ENCODE results near the gene YIPF6. TPM values are rescaled to one million over a fixed set of nuclear protein-coding genes. Genes with fewer than 3 reads are reported as not detected.
A peak's percentile ranks its signal among the peaks of the same experiment; 100 is the strongest.
"Not testable (repeated sequence)": the region's sequence is repeated elsewhere in the genome, so short reads cannot be mapped to it uniquely, and the experiment has no call there.

Gene YIPF6
- total and polyA plus RNA-seq, 10 donors: 3.0 to 31.3 (median 25.8) TPM

GRCh38 chrX:68492583-68492982 lies 6.3 kb upstream of the YIPF6 start:
- no peaks in the 10 kb centered on the region for H3K36me3 ChIP-seq
- H3K27me3 ChIP-seq (replicated peaks in 1 of 7): no peaks in the 10 kb centered on the region
- intact Hi-C loops (cut with DNase I; ENCODE audit: low total_unique reads): no loop called here
- 65 to 96% (median 87%) methylated on average over 2 of the region's 2 CpGs for WGBS, 5 donors
- H3K9me3 ChIP-seq: no peaks in the 10 kb centered on the region
- no peak overlapping the region for H3K4me3 ChIP-seq
- no peaks in the 10 kb centered on the region for H3K4me1 ChIP-seq
- DNase-seq: no peak
- TF ChIP-seq POLR2A (IDR thresholded peaks at IDR 0.05) (no peak), POLR2AphosphoS5 (IDR thresholded peaks at IDR 0.05) (no peak), CTCF (IDR thresholded peaks at IDR 0.05 in 8 of 11, conservative IDR thresholded peaks at IDR 0.05 in 3 of 11) (no peak)
- no peak overlapping the region for H3K27ac ChIP-seq

- WGBS, 5 donors: 93 to 100% (median 100%) methylated on average over 2 of the region's 2 CpGs
- H3K36me3 ChIP-seq; DNase-seq; intact Hi-C loops (cut with DNase I; ENCODE audit: low total_unique reads); H3K27me3 ChIP-seq (replicated peaks in 1 of 7); H3K4me3 ChIP-seq; H3K9me3 ChIP-seq; H3K27ac ChIP-seq; H3K4me1 ChIP-seq: not testable (repeated sequence)
These were observed 5.1 kb upstream of the YIPF6 start for GRCh38 chrX:68493776-68494175.

- peak overlapping the region; percentile 88 to 95 (median 94) for H3K27ac ChIP-seq
- peaks cover 0 to 1% (median 0%) of the 10 kb centered on the region in 6 donors for H3K36me3 ChIP-seq
- no peak for DNase-seq
- peak overlapping the region; percentile 50 to 78 (median 57) for H3K4me3 ChIP-seq
- H3K27me3 ChIP-seq (replicated peaks in 1 of 7): no peaks in the 10 kb centered on the region
- no peak for TF ChIP-seq POLR2A (IDR thresholded peaks at IDR 0.05)
- TF ChIP-seq CTCF (IDR thresholded peaks at IDR 0.05 in 8 of 11, conservative IDR thresholded peaks at IDR 0.05 in 3 of 11): no peak
- TF ChIP-seq POLR2AphosphoS5 (IDR thresholded peaks at IDR 0.05): no peak
- H3K9me3 ChIP-seq: no peaks in the 10 kb centered on the region
- H3K4me1 ChIP-seq: peaks cover 0 to 41% (median 15%) of the 10 kb centered on the region in 6 donors
- intact Hi-C loops (cut with DNase I; ENCODE audit: low total_unique reads): no loop called here
- WGBS, 5 donors: 0 to 23% (median 2%) methylated on average over 2 to 4 of the region's 4 CpGs
These were observed 775 bp upstream of the YIPF6 start for GRCh38 chrX:68498044-68498507.

- no peaks in the 10 kb centered on the region for H3K9me3 ChIP-seq
- 74 to 78% (median 76%) methylated on average over 17 of the region's 17 CpGs for WGBS, 5 donors
- intact Hi-C loops (cut with DNase I; ENCODE audit: low total_unique reads): no loop called here
- H3K27me3 ChIP-seq (replicated peaks in 1 of 7): no peaks in the 10 kb centered on the region
- peak overlapping the region; percentile 50 to 78 (median 57) for H3K4me3 ChIP-seq
- peaks cover 0 to 14% (median 0%) of the 10 kb centered on the region in 6 donors for H3K36me3 ChIP-seq
- TF ChIP-seq CTCF (IDR thresholded peaks at IDR 0.05 in 8 of 11, conservative IDR thresholded peaks at IDR 0.05 in 3 of 11) (no peak), POLR2A (IDR thresholded peaks at IDR 0.05) (no peak)
- DNase-seq: no peak
- peaks cover 0 to 41% (median 15%) of the 10 kb centered on the region in 6 donors for H3K4me1 ChIP-seq
- H3K27ac ChIP-seq: peak overlapping the region in 5 of 8 donors; percentile 93 to 95 (median 94)
These were observed 973 bp downstream of the YIPF6 start for GRCh38 chrX:68499543-68500504.
